GM12875 (cell line): Measurements from ENCODE around the gene SLC15A3.
A peak's percentile ranks its signal among the peaks of the same experiment; 100 is the strongest.

ENCODE experiments used
- H3K4me3 ChIP-seq: one replicate; pipeline ENCODE4 v1.5.1; 2011; ENCODE audit warnings: low read depth, low read length, control low read depth
- CTCF ChIP-seq: IDR thresholded peaks from 2 replicates; pipeline ENCODE4 v1.5.1; 2011; ENCODE audit warnings: low read depth, mild to moderate bottlenecking, control low read depth, inconsistent platforms, low read length, moderate library complexity, borderline replicate concordance; ENCODE audit not compliant: insufficient read depth

Gene SLC15A3

GRCh38 chr11:60890696-60891095, 61.3 kb downstream of the SLC15A3 start:
- no peak overlapping the region for H3K4me3 ChIP-seq
- no peak for TF ChIP-seq CTCF

- no peak overlapping the region for H3K4me3 ChIP-seq
- no peak for TF ChIP-seq CTCF
Measured at GRCh38 chr11:60889869-60890311, 62.1 kb downstream of the SLC15A3 start.

GRCh38 chr11:60887556-60887955, 64.4 kb downstream of the SLC15A3 start:
- TF ChIP-seq CTCF: peak; percentile 53
- no peak overlapping the region for H3K4me3 ChIP-seq
